ENCODE results near the gene PTPRN2.

The PTPRN2 gene

DNA sequence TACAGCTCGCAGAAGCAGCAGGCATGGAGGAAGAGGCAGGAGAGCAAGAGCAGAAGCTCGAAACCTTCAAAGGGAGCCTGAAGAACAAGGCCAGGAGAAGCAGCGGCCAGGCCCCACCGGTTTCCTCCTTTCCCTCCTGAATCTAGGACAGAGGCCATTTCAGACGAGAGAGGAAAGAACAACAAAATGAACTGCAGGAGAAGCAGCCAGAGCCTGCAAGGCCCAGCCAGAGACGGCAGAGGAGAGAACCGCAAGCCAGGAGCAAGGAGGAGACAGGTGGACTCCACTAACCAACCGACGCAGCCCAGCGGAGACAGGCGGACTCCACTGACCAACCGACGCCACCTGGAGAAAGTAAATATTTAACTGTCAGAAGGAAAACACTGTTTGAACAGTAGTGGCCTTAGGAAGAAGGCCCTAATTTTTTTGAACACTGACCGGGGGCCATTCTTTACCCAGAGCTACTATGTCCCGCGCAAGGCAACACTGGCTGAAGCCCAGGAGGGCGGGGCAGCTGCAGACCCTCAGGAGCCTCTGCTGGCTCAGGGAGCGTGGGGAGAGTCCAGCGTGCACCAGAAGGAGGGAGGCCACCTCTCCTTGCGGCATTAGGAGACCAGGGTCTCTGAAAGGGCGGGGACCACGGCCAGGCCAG lies 559.2 kb downstream of the PTPRN2 start:
- no peak for DNase-seq (ENCODE audit: low read depth)

DNA sequence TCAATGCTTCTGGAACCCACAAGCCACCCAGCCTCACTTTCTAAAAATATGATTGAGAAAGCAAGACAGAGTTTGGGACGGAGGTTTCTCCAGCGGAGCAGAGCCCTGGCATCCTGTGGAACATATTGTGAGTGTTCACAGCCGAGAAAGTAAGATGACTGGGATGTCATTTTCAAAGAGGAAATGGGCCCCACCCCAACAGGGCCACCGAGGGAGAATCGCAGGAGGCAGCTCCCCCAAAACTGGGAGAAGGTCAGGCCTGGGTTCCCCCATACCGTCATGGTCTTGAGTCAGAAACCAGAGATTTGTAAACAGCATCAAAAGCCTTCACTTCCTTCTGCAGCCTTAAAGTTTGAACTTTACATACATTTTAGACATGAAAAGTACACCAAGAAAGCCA lies 560.0 kb downstream of the PTPRN2 start:
- no peak for DNase-seq (ENCODE audit: low read depth)

DNA sequence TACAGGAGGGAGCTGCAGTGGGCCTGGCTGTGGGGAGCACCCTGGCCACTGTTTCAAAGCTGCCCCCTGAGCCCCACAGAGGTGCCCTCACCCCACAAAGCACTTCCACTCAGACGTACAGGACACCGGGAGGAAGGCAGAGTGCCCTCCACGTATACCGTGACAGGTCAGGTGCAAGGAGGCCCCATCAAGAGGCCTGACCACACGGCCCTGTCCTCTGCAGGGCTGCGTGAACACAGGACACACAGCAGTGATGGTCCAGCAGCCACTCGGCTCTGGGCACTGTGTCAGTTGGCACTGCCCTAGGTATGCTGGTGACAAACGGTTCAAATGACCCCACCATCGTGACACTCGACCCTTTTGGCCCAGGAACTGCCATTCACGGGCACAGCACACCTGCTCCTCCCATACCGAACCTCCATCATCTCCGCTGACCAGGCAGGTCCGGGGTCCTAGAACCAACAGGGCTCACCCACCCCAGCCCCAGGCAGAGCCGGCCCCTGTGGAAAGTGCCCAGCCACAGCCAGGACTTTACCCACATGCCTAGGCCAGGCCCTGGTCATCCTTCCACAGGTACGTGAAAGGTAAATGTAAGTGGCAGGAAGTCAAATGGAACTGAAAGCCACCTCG lies 560.9 kb downstream of the PTPRN2 start:
- no peak for DNase-seq (ENCODE audit: low read depth)

- no peak for DNase-seq (ENCODE audit: low read depth)
These were observed 561.7 kb downstream of the PTPRN2 start for GRCh38 chr7:158025686-158026600.

DNA sequence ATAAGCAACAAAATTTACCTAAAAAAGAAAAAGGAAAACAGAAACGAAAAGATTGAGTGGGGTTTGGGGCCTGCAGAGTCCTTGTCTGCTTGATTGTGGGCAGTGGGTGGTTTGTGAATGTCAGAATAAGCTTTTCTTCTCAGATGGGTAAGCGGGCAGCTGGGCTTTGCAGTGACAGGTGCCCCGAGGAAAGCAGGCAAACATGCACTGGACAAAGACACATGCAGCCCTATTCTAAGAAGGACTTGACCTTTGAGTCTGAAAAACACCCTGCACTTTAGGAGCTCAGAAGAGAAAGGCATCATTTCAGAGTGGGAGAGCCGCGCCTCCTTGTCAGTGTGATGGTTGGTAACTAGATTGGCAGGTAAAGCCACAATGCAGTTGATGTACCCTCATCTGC lies 562.7 kb downstream of the PTPRN2 start:
- DNase-seq (ENCODE audit: low read depth), result no peak

DNA sequence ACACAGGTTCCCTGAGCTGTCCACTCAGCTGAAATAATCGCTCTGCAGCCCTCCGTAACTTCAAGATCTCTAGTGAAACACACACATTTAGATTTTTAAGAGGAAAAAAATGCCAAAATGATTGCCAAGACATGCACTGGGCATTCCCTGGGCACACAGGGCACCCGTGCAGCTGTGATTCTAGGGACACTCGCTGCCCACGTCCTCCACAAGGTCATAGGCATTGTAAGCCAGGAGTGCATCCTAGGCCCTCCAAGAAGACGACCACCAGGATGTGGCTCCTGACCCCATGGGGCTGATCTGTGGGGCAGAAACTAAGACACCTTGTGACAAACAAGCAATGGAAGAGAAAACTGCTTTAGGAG lies 563.3 kb downstream of the PTPRN2 start:
- DNase-seq (ENCODE audit: low read depth), result no peak

- no peak for DNase-seq (ENCODE audit: low read depth)
These were observed 563.8 kb downstream of the PTPRN2 start for GRCh38 chr7:158023681-158024350.

DNA sequence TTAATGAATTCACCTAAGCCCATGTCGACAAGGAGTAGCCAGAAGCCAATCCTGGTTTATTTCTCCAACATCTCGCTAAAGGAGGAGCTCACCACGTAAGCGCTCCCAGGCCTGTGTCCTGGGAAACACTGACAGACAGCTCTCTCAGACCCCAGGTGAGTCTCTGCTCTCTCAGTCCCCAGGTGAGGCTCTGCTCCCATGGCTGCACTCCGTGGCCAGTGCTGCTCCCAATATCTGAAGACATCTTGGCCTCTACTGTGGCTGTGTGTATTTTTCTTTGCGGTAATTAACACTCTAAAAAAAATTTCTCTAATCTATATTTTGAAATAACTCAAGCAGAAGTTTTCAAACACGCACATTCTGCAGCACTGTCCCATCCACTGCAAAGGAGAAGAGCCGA lies 564.5 kb downstream of the PTPRN2 start:
- no peak for DNase-seq (ENCODE audit: low read depth)

GRCh38 chr7:158022601-158023000 lies 565.0 kb downstream of the PTPRN2 start:
- no peak for DNase-seq (ENCODE audit: low read depth)

GRCh38 chr7:158021836-158022235 lies 565.8 kb downstream of the PTPRN2 start:
- DNase-seq (ENCODE audit: low read depth), result no peak

DNA sequence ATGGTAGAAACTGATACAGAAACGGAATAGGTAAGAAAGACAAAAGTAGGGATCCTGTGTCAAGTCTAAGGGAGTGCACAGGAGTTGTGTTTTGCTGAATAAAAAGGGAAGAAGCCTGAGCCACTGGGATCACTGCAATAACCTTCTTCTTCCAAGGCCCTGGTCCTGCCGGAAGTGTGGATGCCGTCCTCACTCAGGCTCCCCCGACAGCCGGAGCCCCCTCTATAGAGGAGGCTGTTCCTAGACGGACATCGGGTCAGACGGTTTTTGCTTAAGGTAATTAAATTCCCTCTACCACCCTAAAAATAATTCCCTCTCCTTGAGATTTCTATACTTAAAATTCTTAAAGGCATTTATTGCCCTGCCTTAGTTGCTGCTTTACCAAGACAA lies 566.9 kb downstream of the PTPRN2 start:
- DNase-seq (ENCODE audit: low read depth), result no peak

DNA sequence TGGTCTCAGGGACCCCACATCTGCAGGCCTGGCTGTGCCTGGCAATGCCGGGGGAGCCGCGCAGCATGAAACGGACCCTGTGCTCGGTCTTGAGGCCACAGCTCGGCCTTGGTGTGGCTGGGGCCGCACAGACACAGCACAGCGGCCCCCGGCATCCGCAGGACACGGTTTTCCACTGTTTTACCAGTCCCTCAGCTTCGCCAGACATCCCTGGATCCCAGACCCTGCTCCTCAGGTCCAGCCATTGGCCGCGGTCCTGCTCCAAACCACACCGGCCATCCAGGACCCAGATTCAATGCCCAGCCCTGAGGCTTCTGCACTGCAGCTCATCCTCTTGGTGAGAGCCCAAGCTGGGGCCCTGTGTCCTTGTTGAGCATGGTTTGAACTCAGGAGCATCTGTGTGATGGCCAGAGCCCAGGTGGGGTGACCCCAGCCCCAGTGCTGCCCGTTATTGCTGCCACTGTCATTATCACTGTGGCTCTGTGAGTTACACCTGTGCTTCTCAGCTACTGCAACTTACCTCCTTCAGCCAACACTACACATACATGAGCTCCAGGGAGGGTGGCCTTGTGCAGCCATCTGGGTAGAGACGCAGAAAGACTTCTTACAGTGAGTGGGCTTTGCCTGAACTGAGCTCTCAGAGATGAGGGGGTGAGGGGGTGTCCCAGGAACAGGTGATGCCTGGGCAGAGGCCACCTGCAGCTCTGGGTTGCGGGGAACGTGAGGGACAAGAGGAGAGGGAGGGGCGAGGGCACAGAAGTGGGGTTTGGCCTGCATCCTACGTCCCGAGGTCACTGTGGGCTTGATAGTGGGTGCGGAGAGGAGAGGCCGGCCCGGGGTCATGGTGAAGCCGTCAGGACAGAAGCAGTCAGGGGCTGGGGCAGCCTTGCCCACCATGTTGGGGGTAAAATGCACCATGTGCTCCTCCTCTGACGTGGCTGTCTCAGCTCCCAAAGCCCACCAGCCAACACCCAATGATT lies 567.6 kb downstream of the PTPRN2 start:
- no peak for DNase-seq (ENCODE audit: low read depth)

DNA sequence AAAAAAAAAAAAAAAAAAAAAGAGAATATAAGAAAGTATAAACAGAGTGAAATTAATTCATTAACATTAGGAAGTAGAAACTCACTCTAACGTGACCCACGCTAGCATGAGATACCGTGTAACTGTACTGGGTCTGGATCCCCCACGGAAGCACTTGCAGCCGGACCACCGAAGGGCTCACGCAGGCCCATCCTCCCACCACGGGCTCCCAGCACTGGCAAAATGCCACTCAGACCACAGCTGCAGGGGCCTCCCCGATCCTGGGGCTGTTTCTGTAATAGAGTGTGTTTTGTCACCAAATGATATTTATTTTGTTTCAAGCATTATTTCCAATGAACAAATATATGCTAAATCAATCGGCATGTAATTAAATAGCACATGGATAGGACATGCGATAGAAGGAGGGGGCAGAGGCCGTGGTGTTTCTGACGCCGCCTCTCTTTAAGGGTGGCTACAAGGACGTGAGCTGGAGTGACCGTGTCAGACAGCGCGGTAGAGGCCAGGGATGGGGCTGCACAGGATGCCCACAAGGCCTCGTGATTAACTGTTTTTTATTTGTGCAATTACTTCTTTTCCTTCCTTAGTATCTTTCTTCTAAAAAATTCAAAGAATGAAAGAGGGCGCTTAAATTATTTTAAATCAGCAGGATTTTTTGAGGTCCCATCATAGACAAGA lies 568.5 kb downstream of the PTPRN2 start:
- DNase-seq (ENCODE audit: low read depth), result no peak

DNA sequence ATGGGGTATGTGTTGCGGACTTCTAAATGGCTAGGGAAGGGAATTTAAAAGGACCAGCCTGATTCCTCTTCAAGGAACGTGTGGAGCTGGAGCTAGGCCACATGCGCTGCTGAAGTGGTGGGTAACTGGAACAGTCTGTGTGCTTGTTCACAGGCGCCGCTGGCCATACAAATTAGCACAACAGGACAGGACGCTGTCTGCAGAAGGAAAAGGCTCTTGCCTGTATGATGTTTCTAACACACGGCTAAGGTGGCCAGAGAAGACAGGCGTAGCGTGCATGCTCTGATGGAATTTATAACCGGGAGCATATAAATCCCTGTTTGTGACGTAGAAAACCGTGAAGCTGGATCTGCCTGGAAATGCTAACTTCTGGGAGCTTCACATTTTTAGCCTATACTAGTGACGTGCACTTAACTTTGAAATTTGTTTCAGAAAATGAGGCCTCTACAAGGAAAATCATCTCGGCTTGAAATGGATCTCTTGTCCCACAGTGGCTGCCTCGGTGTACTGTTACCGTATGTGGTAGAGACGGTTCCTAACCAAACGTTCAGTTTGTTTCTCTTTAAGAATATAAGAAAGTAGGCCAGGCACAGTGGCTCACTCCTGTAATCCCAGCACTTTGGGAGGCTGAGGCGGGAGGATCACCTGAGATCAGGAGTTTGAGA lies 569.4 kb downstream of the PTPRN2 start:
- no peak for DNase-seq (ENCODE audit: low read depth)

GRCh38 chr7:158017111-158018097 lies 570.2 kb downstream of the PTPRN2 start:
- DNase-seq (ENCODE audit: low read depth), result no peak

GRCh38 chr7:158016180-158017097 lies 571.2 kb downstream of the PTPRN2 start:
- DNase-seq (ENCODE audit: low read depth), result no peak

GRCh38 chr7:158015403-158016179 lies 572.0 kb downstream of the PTPRN2 start:
- no peak for DNase-seq (ENCODE audit: low read depth)

All from stimulated activated CD4-positive, alpha-beta T cell treated with anti-CD3 and anti-CD28 coated beads, Interleukin-2, amount 100 ng/mL, for 4 hours (primary cell).